Astrocyte of the spinal cord (primary cell): ENCODE measurements around the gene LYZ.
A peak's percentile ranks its signal among the peaks of the same experiment; 100 is the strongest.

Source experiments
- DNase-seq: peaks from one replicate; pipeline ENCODE4 v3.0.0; 2011; ENCODE audit warnings: low read depth, low spot score
- H3K4me3 ChIP-seq: 2 replicates; pipeline ENCODE4 v1.5.1; 2011; ENCODE audit warnings: low read depth, mild to moderate bottlenecking, low read length, moderate library complexity
- in situ Hi-C: cut with HindIII; loops from 2 replicates; pipeline ENCODE4 v1.10.0; 2017; ENCODE audit warnings: low sequenced_read_pairs
- TF ChIP-seq, protein P1 (sequence below): IDR thresholded peaks from 2 replicates; pipeline ENCODE4 v1.5.1; 2012; ENCODE audit warnings: low read depth, mild to moderate bottlenecking, low read length, inconsistent platforms

LYZ gene

DNA sequence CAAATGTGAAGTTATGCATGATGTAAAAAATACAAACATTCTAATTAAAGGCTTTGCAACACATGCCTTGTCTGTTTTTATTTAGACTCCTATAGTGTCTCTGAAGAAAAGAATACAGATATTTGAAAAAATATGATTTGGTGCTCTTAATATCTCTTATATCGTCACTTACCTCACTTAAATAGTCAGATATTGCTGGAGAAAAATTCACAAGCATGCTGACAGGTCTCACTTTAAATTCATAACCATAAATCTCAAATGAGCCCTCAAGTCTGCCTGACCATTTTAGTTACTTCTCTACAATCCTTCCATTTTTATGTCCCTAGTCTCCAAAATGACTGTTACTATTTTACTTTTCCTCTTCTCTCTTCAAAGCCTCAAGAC is 6.0 kb downstream of the LYZ start:
- TF ChIP-seq, protein P1, sequence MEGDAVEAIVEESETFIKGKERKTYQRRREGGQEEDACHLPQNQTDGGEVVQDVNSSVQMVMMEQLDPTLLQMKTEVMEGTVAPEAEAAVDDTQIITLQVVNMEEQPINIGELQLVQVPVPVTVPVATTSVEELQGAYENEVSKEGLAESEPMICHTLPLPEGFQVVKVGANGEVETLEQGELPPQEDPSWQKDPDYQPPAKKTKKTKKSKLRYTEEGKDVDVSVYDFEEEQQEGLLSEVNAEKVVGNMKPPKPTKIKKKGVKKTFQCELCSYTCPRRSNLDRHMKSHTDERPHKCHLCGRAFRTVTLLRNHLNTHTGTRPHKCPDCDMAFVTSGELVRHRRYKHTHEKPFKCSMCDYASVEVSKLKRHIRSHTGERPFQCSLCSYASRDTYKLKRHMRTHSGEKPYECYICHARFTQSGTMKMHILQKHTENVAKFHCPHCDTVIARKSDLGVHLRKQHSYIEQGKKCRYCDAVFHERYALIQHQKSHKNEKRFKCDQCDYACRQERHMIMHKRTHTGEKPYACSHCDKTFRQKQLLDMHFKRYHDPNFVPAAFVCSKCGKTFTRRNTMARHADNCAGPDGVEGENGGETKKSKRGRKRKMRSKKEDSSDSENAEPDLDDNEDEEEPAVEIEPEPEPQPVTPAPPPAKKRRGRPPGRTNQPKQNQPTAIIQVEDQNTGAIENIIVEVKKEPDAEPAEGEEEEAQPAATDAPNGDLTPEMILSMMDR = no peak
- in situ Hi-C loops = no loop called here
- H3K4me3 ChIP-seq = no peak overlapping the region
- no peak for DNase-seq

DNA sequence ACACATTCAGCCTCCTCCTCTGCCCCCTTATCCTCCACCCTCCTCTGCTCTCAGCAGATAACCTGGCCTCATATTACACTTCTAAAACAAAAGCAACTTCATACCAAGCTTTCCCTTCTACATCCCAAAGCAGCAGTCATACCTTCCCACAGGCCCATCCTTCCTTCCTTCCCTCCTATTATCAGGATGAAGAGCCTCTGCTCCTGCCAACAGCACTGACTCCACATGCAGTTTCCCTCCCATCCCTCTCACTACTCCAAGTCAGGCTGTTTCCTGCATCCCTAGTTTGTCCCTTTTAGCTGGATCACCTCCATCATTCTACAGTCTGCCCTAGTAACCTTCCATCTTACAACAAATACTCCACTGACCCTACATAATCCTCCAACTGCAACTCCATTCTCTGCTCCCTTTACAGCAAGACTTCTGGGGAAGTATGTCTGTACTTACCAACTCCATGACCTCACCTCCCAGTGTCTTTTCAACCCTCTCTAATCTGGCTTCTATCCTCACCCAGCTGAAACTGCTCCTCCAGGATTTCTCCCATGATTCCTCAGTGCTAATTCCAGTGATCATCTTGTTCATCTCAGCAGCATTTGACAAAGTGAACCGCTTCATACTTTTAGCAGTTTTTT is 6.5 kb downstream of the LYZ start:
- no peak overlapping the region for H3K4me3 ChIP-seq
- DNase-seq = no peak
- in situ Hi-C loops = no loop called here
- TF ChIP-seq, protein P1 = no peak

DNA sequence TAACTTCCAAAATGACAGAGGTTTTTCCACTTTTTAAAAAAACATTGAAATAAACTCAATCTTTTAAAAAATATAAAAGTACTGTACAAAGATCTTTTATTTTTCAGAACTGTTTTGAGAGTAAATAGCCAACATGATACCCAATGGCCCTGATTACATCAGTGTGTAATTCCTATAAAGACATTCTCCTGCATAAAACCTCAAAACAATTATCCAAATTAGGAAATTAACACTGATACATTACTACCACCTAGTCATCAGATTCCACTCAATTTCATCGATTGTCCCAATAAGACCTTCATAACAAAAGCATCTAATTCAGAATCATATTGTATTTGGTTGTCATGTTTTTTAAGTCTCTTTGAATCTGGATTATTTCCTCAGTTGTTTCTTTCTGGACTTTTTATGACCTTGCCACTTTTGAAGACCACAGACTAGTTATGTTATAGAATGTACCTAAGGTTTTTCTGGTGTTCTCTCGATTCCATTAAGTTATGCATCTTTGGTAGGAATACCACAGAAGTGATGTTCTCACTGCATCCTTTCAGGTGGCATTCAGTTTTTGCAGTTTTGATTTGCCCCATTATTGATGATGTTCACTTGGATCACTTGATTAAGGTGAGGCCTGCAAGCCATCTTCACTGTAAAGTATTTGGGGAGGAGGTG is 7.3 kb downstream of the LYZ start:
- TF ChIP-seq, protein P1 = no peak
- H3K4me3 ChIP-seq = no peak overlapping the region
- in situ Hi-C loops = no loop called here
- no peak for DNase-seq

DNA sequence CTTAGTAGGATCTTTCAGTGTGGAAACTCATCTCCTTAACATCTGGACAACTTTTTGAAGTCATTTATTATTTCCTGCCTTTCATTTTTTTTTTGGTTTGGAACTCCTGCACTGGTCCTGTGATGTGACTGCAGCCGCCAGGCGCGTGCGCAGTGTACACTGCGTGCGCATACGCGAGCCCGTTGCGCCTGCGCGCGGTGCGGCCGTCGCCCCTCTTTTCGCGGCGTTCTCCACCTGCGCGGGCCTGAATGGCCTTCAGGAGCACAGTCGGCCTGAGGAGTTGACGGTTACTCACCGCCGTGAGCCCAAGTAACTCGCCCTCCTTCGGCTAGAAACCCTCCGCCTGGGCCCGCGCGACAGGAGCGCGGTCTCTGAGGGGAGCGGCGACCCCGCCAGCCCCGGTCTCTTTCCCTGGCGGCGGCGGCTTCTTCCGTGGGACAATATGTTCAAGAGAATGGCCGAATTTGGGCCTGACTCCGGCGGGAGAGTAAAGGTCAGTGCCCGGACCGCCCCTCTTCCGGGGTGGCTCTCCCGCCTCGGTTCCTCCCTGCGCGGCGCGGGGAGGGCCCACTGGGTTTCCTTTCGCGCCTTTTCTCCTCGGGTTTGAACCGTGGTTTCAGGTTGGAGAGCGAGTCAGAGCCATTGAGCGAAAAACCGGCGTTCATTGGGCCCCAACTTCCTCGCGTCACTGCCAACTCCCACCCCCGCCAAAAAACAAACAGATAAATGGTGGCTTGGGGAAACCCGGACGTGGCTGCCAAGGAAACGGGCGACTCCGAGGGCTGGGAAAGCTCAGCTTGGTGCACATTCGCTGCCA is 11.6 kb downstream of the LYZ start, which contains the start of gene YEATS4:
Gene YEATS4, plus strand, starts transcription at position 213 of the 817 bp plus-strand sequence. Its CDS starts 230 bp downstream, at position 443.
- peak within 1 kb of the TSS; percentile 89 for H3K4me3 ChIP-seq
- peak; percentile 93 for DNase-seq
- TF ChIP-seq, protein P1 = no peak
- in situ Hi-C loops = no loop called here

DNA sequence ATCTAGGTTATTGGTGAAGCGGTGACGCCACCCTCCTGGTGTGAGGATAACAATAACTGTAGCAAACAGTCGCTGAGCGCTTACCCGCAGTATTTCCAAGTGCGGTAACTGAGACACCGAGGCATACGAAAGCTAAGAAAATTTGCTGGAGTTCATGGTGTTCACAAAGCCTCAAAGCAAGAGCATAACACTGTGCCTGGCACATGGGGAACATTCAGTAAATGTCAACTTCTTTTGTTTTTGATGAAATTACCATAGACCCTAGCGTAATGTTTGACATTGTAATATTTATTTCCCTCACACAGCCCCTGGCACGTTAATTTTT is 12.1 kb downstream of the LYZ start:
- in situ Hi-C loops = no loop called here
- peak overlapping the region; percentile 89 for H3K4me3 ChIP-seq
- DNase-seq = no peak
- TF ChIP-seq, protein P1 = no peak

DNA sequence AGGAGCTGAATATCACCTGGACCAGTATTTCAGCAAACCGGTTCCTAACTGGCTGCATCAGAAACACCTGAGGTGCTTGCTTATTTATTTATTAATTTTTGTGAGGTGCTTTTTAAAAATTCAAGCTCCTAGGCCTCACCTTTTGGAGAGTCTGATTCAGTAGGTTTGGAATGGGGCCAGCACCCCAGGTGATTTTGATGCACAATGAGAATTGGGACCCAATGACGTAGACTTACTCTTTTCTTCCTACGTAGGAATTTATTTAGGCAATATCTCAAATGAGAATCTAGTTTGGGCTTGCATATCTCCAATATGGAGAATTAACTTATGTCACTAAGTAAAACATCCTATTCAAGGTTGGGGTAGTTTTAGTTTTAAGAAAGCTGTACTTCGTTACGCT is 18.6 kb downstream of the LYZ start:
- TF ChIP-seq, protein P1 = no peak
- no peak overlapping the region for H3K4me3 ChIP-seq
- in situ Hi-C loops = no loop called here
- no peak for DNase-seq
